ENCODE measurements around the gene GTPBP4. TPM values are rescaled to one million over a fixed set of nuclear protein-coding genes. Genes with fewer than 3 reads are reported as not detected.

The GTPBP4 gene
- total and polyA plus RNA-seq, 2 of the 8 experiments (the other 6 are each of a cell fraction or from before 2014, with no cell fraction given), result 16.9 to 98.1 TPM

DNA sequence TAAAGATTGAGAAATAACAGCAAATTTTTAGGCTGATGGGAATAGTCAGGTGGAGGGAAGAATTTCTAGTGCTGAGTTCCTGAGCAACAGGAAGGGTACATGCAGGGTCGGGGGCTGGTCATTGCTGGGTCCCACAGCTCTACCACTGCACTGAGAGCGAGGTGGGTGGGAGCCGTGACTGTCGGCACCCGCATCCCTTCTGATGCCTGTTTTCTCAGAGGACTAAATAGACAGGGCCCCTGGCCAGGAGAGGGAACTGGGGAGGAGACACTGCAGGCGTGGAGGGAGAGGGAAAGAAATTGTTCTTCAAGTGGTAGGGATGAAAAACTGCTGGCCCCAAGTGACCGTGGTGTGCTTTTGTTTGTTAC is 7.3 kb downstream of the GTPBP4 start:
- Histone ChIP-seq H3K14ac (ENCODE audit: insufficient read length) (no peak overlapping the region), H3K4ac (replicated peaks; ENCODE audit: insufficient read length, low read depth, low read length) (no peak overlapping the region), H3K9ac (replicated peaks in 1 of 4; ENCODE audit: extremely low read depth in 1 of 4, low read depth in 3 of 4, low read length in 3 of 4) (no peak overlapping the region), H3K27ac (ENCODE audit: low read depth, low read length) (no peak overlapping the region), H3K36me3 (ENCODE audit: control insufficient read depth in 2 of 4, insufficient read depth in 4 of 4, low read length in 3 of 4) (peaks cover 47 to 77% (median 72%) of the 10 kb centered on the region in 4 experiments), H2BK20ac (ENCODE audit: low read length) (no peak overlapping the region), H2BK120ac (replicated peaks; ENCODE audit: low read depth, low read length) (no peak overlapping the region), H2BK12ac (ENCODE audit: low read depth, low read length) (no peak overlapping the region), H3K27me3 (replicated peaks in 1 of 4; ENCODE audit: control insufficient read depth in 3 of 4, extremely low read depth in 1 of 4, insufficient read depth in 3 of 4, low read length in 3 of 4) (no peaks in the 10 kb centered on the region), H4K20me1 (replicated peaks in 1 of 2; ENCODE audit: control insufficient read depth in 1 of 2, insufficient read depth in 2 of 2, low read length in 2 of 2) (peaks cover 6 to 22% of the 10 kb centered on the region in 2 experiments), H3K79me1 (ENCODE audit: low read depth, low read length) (no peaks in the 10 kb centered on the region; the same call in 1 of the 2 replicates), H2BK5ac (ENCODE audit: low read depth, low read length) (no peak overlapping the region), H3K23me2 (ENCODE audit: low read depth, low read length) (no peaks in the 10 kb centered on the region), H2BK15ac (ENCODE audit: low read length) (no peak overlapping the region), H3K4me3 (ENCODE audit: extremely low read depth in 1 of 4, insufficient read depth in 2 of 4, low read depth in 3 of 4, low read length in 4 of 4) (no peak overlapping the region), H3K18ac (ENCODE audit: extremely low read depth, low read length) (no peak overlapping the region), H3K23ac (ENCODE audit: insufficient read length) (no peak overlapping the region), H2AK5ac (ENCODE audit: low read depth, low read length) (no peak overlapping the region), H3K4me2 (ENCODE audit: insufficient read depth in 1 of 2, low read depth in 2 of 2, low read length in 2 of 2) (no peak overlapping the region), H4K5ac (ENCODE audit: insufficient read length, low read depth, low read length) (no peak overlapping the region), H3K79me2 (ENCODE audit: control insufficient read depth in 1 of 2, insufficient read depth in 2 of 2, low read length in 2 of 2) (peaks cover 10 to 52% of the 10 kb centered on the region in 2 experiments), H4K91ac (replicated peaks; ENCODE audit: insufficient read length, low read length) (no peak overlapping the region), H4K8ac (ENCODE audit: extremely low read depth, insufficient read depth, low read length) (no peak overlapping the region), H3K4me1 (replicated peaks in 1 of 4; ENCODE audit: control insufficient read depth in 3 of 4, insufficient read depth in 4 of 4, low read length in 3 of 4) (no peaks in the 10 kb centered on the region), H3K56ac (replicated peaks; ENCODE audit: insufficient read length, low read depth, low read length) (no peak overlapping the region), H3K9me3 (ENCODE audit: insufficient read depth in 2 of 2, low read depth in 1 of 2, low read length in 1 of 2) (no peaks in the 10 kb centered on the region; a peak in 1 of 4 replicates), H2AFZ (ENCODE audit: low read length) (no peak overlapping the region)
- CTCF ChIA-PET (ENCODE audit: partially characterized antibody), result no interaction called here
- FAIRE-seq, result no peak
- no peak for DNase-seq (ENCODE audit: low read depth in 1 of 2, low spot score in 2 of 2)
- no peak for TF ChIP-seq TAF7 (optimal IDR thresholded peaks at IDR 0.05; ENCODE audit: borderline replicate concordance, low read depth, low read length)
- TF ChIP-seq POLR2A (IDR thresholded peaks at IDR 0.05; ENCODE audit: control extremely low read depth in 1 of 2, low read depth in 2 of 2, low read length in 2 of 2), result peak in 1 of 2 experiments; percentile 68; a peak in 2 of 3 replicates
- peak; percentile 44; the same call in 1 of the 2 replicates for TF ChIP-seq POLR2AphosphoS5 (IDR thresholded peaks at IDR 0.05; ENCODE audit: low read depth, low read length)
- no peak for TF ChIP-seq BCL11A (IDR thresholded peaks at IDR 0.05; ENCODE audit: low read depth in 2 of 2, low read length in 2 of 2)
- no peak for TF ChIP-seq SRF (IDR thresholded peaks at IDR 0.05; ENCODE audit: low read depth, low read length)
- POLR2A ChIA-PET (ENCODE audit: partially characterized antibody), result interaction anchor here (1.1 to 4.4 kb wide), 4 partner anchors 9 to 20 kb away, joined by 5 to 28 read pairs (median 13); no protein-coding TSS in a partner anchor
- 94% methylated on average over 7 of the region's 7 CpGs; no CpG with 5 or more reads in 1 of the 2 experiments for WGBS, 2 experiments (ENCODE audit: extremely low coverage in 1 of 2, insufficient coverage in 1 of 2, insufficient read length in 1 of 2, insufficient replicate concordance in 2 of 2, low coverage in 1 of 2, low lambda C conversion rate in 2 of 2, missing lambda C conversion rate in 1 of 2)

Measured in H1 (cell line).